ENCODE data around the gene EPS8.

EPS8 gene

DNA sequence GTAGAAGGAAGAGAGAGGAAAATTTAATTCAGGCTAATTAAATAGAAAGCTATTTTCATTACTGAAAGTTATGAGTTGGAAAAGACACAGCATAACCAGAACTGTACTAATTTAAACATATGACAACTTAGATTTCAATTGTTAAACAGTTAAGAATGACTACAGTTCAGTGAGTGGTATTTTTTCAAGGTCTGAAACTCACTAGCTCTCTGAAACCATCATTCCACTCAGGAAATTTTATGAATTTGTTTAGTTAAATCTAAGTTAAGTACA is 62.4 kb downstream of the EPS8 start:
- H3K27ac ChIP-seq, result no peak overlapping the region
- no peak for TF ChIP-seq ZFX (IDR thresholded peaks at IDR 0.05)
- TF ChIP-seq, protein P1, sequence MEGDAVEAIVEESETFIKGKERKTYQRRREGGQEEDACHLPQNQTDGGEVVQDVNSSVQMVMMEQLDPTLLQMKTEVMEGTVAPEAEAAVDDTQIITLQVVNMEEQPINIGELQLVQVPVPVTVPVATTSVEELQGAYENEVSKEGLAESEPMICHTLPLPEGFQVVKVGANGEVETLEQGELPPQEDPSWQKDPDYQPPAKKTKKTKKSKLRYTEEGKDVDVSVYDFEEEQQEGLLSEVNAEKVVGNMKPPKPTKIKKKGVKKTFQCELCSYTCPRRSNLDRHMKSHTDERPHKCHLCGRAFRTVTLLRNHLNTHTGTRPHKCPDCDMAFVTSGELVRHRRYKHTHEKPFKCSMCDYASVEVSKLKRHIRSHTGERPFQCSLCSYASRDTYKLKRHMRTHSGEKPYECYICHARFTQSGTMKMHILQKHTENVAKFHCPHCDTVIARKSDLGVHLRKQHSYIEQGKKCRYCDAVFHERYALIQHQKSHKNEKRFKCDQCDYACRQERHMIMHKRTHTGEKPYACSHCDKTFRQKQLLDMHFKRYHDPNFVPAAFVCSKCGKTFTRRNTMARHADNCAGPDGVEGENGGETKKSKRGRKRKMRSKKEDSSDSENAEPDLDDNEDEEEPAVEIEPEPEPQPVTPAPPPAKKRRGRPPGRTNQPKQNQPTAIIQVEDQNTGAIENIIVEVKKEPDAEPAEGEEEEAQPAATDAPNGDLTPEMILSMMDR (conservative IDR thresholded peaks at IDR 0.05), result no peak

DNA sequence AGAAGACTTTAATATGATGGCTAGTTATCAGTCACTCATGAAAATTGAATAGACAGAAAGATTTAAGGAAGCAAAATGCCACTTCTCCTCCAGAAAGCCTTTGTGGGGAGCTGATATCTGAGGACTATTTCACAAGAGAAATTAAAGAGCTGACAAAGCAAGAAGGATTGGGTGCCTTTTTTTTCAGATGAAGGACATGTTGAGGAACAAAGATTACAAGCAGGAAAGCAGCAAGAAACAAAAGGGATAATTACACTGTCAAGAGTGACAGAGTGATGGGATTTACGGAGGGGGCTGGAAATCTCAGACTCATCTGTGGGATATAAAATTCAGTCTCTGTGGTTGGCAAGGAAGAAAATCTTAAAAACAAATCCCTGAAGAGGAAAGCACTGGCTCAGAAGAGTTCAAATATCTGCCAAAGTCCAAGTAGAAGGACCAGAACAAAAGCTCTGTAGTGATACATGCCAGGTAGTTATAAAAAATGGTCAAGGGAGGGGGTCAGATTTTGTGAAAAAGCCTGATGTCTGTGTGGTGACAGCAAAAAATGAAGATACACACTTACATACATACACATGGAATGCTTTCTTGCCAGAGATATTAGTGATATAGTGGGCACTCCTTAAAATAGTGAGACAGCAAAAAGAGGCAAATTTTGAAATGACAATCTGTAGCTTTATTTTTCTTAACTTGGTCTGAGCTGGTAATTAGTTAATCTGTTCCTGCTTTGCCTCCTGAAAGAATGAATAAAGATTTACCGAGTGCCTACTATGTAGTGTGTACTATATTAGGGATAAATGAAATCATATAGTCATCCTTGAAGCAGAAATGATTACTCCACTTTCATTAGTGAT is 62.9 kb downstream of the EPS8 start:
- H3K27ac ChIP-seq, result no peak overlapping the region
- TF ChIP-seq, protein P1 (conservative IDR thresholded peaks at IDR 0.05), result no peak

DNA sequence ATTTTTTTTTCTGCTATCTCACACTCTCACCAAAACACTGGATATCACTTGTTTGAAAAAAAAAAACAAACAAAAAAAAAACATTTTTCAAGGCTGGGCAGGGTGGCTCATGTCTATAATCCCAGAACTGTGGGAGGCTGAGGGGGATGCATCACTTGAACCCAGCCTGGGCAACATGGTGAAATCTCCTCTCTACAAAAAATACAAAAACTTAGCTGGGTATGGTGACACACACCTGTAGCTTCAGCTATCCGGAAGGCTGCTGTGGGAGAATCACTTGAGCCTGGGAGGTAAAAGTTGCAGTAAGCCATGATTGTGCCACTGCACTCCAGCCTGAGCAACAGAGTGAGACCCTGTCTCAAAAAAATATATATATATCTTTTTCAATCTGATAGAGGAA is 66.2 kb downstream of the EPS8 start:
- TF ChIP-seq, protein P1 (conservative IDR thresholded peaks at IDR 0.05), result no peak
- TF ChIP-seq ZFX (IDR thresholded peaks at IDR 0.05), result no peak
- no peak overlapping the region for H3K27ac ChIP-seq

DNA sequence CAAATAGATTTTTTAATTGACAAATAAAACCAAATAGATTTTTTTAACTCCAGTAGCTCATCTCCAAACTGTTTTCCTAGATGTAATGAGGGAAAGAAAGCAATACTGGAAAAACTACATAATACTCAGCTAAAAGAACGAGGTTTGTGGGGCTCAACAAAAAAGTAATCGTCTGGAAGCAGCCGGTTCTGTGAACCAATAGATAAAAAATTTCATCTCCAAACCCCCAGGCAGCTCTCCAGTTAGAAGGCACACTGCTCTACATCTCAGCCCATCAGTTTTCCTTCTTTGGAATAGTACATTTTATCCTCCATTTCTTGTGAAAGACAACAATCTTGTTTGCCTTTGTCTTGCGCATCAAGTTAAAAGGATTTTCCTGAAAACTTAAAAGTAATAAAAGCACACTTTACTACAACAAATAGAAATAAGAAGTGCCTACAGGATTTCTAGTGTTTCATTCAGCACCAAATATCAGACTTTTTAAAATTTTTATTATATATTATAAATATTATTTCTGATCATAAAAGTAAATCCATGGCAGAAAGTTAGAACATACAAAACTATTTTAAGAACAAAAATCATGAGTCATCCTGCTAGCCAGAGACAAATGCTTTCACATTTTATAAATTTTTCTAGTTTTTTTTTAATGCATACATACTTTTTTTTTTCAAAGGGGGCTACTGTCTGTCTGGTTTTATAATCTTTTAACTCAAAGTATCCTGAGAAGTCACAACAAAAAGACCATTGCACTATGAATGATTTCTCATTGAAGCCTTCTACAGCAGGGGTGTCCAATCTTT is 67.7 kb downstream of the EPS8 start:
- TF ChIP-seq, protein P1 (conservative IDR thresholded peaks at IDR 0.05), result no peak
- TF ChIP-seq ZFX (IDR thresholded peaks at IDR 0.05), result no peak
- H3K27ac ChIP-seq, result no peak overlapping the region

DNA sequence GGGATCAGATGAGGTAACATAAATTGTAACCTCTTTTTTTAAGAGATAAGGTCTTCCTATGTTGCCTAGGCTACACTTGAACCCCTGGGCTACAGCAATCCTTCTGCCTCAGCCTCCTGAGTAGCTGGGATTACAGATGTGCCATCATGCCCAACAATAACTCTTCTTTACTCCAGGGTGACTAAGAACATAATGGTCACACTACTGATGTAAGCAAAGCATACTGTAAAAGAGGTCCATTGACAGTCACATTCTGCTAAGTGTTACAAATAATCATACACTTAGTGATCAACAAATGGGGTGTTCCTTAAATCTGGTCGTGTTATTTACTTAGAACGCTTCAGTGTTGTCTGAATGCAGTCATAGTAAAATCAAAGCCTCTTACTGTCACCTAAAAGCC is 68.9 kb downstream of the EPS8 start:
- TF ChIP-seq, protein P1 (conservative IDR thresholded peaks at IDR 0.05), result no peak
- TF ChIP-seq ZFX (IDR thresholded peaks at IDR 0.05), result no peak
- no peak overlapping the region for H3K27ac ChIP-seq

DNA sequence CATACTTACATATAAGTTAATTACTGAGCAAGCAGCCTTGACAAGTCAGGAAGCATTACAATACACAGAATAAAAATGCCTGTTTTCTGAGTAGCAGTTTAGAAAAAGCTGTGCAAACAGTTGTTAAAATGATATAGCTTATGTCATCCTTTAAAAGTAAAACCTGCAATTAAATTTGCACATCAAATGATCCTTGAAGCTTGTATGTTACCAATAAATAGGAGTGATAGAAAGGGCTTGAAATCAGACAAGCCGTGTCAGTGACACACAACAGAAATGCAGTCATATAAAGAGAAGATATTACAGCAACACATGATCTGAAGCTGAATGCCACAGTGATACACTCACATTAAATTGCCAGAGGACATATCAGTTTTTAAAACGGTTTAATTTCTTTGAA is 70.0 kb downstream of the EPS8 start:
- no peak overlapping the region for H3K27ac ChIP-seq
- TF ChIP-seq, protein P1 (conservative IDR thresholded peaks at IDR 0.05), result no peak
- no peak for TF ChIP-seq ZFX (IDR thresholded peaks at IDR 0.05)

DNA sequence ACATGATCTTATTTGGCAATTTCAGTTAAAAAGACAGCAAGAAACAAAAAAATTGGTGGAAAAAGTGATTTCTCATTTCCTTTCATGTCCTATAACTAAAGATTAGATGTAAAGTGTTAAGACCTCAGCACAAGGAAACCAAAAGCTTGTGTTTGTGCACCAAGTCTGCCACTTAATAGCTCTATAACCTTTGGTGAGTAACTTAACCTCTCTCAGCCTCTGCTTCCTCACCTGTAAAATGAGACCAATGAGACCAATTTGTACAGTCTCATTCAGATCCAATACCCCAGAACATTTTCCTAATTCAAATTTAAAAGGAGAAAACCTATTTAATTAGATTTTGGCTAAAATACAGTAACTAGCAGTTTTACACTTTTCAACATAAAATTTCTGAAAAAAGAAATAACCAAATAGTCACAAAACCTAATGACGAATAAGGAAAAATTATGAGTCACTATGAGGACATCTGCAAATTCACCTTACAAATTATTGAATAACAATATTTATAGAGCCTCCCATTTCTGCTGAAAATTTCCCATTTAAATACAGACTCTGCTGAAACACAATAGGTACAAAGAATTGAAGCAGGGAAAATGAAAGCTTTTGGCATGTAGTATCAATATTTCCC is 71.1 kb downstream of the EPS8 start:
- H3K27ac ChIP-seq, result no peak overlapping the region
- TF ChIP-seq, protein P1 (conservative IDR thresholded peaks at IDR 0.05), result no peak
- TF ChIP-seq ZFX (IDR thresholded peaks at IDR 0.05), result no peak

Data from C4-2B (cell line).